ENCODE measurements around the gene MAOB.

GRCh38 chrX:43827791-43828190 is 54.5 kb downstream of the MAOB start:
- no peak for TF ChIP-seq CTCF (IDR thresholded peaks at IDR 0.05)
- no peak for TF ChIP-seq ZFX (IDR thresholded peaks at IDR 0.05; ENCODE audit: borderline replicate concordance)
